GM18861 (cell line): ENCODE measurements around the gene DNAJB14.

Experiments used
- ATAC-seq: cut with Tn5 transposase; IDR thresholded peaks from one replicate; pipeline ENCODE4 v1.9.1; 2021; ENCODE audit not compliant: unreplicated experiment

DNAJB14 gene

DNA sequence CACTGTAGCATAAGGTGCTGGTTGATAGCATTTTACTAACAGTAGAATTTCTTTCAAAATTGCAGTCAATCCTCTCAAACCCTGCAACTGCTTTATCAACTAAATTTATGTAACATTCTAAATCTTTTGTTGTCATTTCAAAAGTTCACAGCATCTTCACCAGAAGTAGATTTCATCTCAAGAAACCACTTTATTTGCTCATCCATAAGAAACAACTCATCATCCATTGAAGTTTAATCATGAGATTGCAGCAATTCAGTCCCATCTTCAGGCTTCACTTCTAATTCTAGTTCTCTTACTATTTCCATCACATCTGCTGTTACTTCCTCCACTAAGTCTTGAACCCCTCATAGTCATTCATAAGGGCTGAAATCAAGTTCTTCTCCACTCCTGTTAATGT lies 73.8 kb downstream of the DNAJB14 start:
- ATAC-seq = no peak

DNA sequence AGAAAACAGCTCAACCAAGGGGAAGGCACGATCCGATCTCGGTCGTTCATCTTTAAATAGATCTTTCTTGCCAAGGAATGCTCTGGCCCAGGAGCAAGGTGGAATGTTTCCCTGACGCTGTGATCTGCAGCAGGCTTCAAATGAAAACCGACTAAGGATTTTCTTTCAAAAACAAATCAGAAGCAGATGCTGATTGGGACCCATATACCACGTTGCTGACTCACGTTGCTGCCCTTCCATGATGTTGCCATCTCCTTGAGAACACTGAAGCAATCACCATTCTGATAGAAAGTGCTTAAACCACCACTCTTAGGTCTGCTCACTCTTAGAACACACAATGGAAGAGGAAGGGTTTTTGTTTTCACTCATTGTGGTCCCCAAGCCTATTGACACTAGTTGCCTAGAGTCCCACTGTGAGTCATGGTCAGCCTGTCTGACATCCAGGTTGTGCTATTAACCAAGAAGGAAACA lies 78.3 kb downstream of the DNAJB14 start:
- no peak for ATAC-seq

DNA sequence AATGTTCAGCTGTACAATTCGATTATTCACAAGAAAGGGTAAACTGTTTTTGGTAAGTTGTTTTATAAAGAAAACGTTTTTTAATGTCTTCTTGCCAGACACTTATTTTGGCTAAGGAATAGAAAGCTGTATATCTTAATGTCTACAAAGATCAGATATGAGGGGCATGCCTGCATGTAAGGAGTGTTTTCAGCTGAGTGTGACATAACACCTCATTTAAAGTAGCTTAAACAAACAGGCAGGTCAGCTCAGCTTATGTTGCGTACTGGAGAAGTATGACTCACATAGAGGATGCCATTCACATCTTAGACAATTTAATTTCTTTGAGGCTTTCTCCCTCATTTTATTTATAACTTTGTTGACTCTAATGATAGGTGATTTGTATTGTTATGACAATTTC lies 82.6 kb downstream of the DNAJB14 start:
- no peak for ATAC-seq

DNA sequence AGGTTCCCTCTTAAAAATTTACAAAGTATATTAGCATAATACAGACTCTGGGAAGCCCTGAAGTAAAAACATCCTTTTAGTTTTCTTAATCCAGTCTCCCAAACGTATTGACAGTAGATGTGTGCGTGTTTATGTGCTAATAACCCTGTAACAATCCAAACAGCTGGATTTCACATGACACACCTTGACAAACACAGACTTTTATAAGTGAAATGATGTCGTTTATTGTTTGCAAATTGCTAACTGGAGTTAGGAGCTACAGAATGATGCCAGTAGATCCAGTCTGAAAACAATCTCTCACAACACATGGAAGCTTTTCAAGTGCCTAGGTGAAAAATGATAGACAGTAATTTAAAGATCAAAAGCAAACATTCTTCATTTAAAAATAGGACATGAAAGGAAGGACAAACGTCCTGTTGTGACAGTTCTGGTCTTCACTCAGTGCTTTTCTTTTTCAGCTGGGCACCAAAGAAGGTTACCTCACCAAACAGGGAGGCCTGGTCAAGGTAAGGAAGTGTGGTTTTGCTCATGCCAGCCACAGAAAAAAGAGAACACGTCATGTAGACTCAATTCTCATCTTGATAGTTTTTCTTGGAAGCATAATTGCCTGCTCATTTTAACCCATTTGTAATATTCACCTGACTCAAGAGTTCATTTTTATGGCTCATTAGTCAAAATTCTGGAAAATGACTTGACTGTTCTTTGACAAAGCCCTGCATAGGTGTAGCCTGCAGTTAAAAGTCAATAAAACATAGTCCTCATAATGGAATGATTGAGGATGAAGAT lies 85.1 kb downstream of the DNAJB14 start:
- no peak for ATAC-seq

DNA sequence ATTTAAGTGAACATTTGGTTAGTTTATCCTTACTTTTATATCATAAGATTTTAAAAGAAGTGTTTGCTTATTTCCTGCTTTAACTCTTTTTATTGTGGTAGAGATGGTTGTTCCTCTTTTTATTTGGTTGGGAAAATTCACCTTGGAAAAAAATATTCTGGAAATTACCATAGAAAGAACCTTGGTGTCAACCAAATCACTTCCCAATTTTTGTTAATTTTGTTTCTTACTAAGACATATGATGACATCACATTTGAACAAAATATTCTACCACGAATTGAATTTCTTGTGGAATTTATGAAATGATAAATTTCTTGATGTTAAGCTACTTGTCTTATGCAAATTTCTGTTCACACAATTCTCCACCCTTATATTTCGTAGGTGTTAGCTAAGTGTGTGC lies 85.9 kb downstream of the DNAJB14 start:
- ATAC-seq = no peak

DNA sequence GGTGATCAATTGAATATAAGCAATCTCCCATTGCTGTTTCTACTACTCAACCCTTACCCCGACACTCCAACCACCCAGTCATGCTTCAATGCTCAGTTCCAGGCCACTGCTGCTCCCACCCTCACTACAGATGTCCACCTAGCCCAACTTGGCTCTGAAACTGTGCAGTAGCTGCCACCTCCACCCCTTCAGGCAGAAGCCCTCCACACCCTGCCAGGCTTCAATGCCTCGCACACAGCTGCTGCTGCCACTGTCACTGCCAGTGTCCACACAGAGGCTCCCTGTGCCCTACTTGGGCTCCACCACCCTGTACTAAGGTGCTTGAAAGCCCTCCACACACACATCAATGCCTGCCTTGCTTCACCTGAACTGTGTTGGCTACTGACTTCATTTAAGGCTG lies 86.8 kb downstream of the DNAJB14 start:
- ATAC-seq = peak; percentile 49

DNA sequence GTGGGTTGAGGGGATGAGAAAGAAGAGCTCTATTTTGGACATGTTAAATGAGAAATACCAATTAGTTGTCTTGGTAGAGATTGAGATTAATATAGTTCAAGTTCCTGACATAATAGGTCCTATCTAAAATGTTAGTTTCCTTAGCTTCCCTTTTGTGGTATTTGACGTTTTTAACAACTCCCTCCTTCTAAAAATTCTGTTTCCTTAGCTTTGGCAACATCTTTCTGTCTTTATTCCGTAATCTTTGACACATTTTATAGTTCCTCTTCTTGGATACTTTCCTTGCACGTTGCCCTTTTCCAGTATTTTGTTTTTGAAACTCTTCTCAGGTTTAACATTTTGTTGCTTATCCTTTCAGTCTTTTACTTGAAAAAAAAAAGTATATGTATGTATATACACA lies 89.1 kb downstream of the DNAJB14 start:
- ATAC-seq = no peak

DNA sequence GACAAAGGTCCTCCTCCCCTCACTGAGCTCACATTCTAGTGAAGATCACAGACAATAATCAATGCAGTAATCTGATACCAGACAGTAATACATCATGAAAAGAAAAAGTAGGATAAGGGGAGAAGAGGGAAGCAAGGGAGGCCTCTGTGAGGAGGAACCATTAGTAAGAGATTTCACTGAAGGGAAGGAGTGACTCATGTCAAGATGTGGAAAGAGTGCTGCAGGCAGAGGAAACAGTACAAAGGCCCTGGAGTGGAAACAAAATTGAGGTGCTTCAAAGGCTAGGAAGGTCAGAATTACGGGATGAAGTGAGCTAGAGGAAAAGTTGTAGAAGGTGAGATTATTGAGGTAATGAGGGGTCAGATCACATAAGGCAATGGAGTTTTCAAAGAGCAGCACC lies 90.3 kb downstream of the DNAJB14 start:
- ATAC-seq = no peak

DNA sequence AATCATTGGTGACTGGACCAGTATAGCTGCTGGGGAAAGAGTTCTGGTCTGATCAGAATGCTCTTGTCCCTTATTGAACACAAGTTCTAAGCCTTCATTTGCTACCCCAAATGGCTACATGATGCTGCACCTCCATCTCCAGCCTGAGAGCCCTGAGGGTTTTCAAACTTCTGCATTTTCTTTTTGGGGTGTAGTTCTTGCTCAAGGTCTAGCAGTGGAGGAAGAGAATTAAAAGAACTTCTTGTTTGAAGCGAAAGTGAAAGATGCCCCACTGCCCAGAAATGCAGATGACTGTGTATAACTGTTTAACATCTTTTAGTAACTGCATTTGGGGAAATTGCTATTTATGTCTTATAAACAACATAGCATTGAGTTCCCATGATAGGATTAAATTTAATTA lies 90.7 kb downstream of the DNAJB14 start:
- ATAC-seq = peak; percentile 43

DNA sequence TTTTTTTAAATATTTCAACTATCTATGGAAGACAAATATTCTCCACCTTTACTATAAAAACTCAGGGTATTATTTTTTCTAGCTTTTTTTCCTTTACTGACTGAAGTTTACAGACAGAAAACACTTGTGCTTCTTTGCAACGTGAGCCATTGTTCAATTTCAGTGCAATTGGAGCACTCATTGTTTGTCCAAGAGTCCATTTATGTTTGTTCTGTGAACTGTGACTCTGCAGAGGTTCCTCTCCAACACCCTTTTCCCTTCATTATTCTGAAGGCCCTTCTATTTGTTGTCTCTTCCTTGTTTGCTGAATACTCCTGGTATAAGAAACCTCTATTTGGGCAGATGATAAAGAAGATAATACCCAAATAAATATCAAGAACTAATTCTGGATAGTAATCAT lies 92.4 kb downstream of the DNAJB14 start:
- ATAC-seq = no peak

DNA sequence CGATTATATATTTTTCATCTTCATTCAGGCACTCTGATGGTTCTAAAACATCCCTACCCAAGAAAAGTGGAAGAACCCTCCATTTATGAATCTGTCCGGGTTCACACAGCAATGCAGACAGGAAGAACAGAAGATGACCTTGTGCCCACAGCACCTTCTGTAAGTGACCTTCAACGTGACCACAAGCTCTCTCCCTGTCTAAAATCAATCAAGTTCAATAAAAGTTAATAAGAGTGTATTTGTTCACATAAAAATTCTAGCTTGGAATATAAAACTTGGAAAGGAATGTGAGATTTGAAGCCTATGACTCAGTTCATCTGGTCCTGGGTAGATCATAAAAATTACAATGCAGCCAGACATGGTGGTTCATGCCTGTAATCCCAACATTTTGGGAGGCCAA lies 93.2 kb downstream of the DNAJB14 start:
- no peak for ATAC-seq

DNA sequence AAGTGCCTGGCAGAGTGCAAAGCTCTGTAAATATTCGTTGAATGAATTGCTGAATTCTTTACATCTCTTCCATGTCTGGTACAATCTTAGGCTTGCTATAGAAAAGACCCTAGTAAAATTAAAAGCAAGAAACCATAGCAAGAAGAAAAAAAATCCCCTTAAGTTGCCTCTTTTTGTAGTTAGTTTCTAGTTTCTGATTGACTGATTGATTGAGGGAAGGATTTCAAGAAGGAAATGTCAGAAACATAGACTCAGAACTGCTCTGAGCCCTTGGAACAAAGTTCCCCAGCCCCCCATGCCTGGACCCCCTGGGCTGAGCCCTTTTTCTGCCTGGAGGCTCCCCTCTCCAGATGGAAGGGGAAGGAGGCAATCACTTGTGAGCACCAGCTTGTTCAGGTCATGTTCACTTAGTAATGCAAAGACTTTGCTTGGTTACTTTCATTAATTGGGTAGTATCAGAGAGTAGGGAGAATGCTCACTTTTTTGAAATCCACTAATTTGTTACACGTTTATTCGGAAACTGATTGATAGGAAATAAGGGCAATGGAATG lies 94.1 kb downstream of the DNAJB14 start:
- peak; percentile 10 for ATAC-seq

DNA sequence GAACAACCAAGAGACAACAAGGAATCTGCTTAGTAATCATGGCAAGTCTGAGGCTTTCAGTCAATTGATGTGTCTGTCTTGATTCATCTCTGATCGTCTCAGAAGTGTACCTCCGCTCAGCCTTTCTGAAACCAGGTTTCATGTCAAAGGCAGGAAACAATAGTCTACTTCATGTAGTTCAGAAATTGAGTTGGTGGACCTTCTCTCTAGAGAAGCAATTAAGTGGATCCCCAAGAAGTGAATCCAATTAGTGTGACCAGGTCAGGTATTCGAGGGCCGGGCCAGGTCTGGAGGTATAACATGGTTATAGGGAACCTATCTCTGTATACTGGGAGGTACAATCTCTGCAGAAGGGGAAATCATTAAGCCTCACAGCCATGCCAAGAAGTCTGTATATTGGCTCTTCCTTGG lies 97.8 kb downstream of the DNAJB14 start:
- peak; percentile 36 for ATAC-seq

DNA sequence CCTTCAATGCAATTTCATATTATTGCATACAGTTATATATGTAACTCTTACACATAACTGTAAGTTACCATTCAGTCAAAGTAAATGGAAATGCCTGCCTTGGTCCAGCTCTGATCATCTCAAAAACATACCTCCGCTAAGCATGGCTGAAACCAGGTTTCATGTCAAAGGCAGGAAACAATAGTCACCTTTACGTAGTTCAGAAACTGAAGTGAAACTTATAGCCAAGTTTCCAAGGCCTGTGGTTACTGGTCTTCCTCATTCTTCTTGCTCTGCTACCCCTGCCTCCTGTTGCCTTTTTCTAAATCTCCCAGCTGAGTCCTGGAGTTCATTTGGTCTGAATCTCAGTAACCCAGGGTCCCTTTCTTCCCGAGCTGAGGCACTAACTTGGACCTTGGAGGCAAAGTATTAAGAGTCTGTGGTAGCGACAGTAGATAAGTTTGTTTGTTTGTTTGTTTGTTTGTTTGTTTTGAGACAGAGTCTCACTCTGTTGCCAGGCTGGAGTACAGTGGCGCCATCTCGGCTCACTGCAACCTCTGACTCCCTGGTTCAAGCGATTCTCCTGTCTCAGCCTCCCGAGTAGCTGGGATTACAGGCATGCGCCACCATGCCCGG lies 98.9 kb downstream of the DNAJB14 start:
- ATAC-seq = peak; percentile 65

DNA sequence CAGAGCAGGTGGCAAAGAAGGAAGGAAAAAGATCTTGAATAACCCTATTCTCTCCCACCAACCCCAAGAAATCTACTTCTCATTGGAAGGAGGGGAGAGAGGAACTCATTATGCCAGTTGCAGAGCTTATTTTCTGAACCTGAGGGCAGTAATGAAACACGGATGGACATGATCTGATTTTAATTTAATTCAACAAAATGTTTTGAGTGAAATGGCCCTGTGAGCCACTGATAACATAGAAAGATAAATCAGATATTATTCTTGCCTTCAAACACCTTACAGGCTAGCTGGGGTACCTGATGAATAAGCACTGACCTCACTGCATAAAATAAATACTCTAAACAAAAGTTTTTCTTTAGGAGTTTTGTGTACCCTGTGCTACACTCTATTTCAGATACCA lies 99.5 kb downstream of the DNAJB14 start:
- ATAC-seq = no peak
